Endothelial cell (in vitro differentiated cells): Measurements from ENCODE around the gene LRP1B. TPM values are rescaled to one million over a fixed set of nuclear protein-coding genes. Genes with fewer than 3 reads are reported as not detected.

Source experiments
- DNase-seq: peaks from one replicate; pipeline ENCODE4 v3.0.0; 2021; ENCODE audit warnings: low spot score
- H3K27ac Mint-ChIP-seq: one replicate; pipeline ENCODE4 v1.8.0; 2021; ENCODE audit warnings: mixed read lengths, inconsistent platforms; ENCODE audit not compliant: unreplicated experiment
- H3K27me3 Mint-ChIP-seq: one replicate; pipeline ENCODE4 v1.8.0; 2021; ENCODE audit warnings: mild to moderate bottlenecking, moderate library complexity, mixed read lengths, inconsistent platforms; ENCODE audit not compliant: unreplicated experiment
- H3K36me3 Mint-ChIP-seq: one replicate; pipeline ENCODE4 v1.8.0; 2021; ENCODE audit warnings: mild to moderate bottlenecking, low read depth, mixed read lengths, inconsistent platforms; ENCODE audit not compliant: unreplicated experiment
- H3K4me1 Mint-ChIP-seq: one replicate; pipeline ENCODE4 v1.8.0; 2021; ENCODE audit warnings: mild to moderate bottlenecking, mixed read lengths, inconsistent platforms; ENCODE audit not compliant: unreplicated experiment
- H3K4me3 Mint-ChIP-seq: one replicate; pipeline ENCODE4 v1.8.0; 2021; ENCODE audit warnings: mild to moderate bottlenecking, mixed read lengths, inconsistent platforms; ENCODE audit not compliant: unreplicated experiment
- H3K9me3 Mint-ChIP-seq: one replicate; pipeline ENCODE4 v1.8.0; 2021; ENCODE audit warnings: mixed read lengths, inconsistent platforms; ENCODE audit not compliant: unreplicated experiment
- total RNA-seq: library from RNA; stranded (reverse); fragmentation: NEBNext Ultra II Directional; extraction: Animal tissue kit (Norgen Biotek cat#: 25700); gene quantifications from one replicate; pipeline ENCODE4 v1.2.1, GENCODE V29; 2021; ENCODE audit not compliant: unreplicated experiment
- TF ChIP-seq, protein P1 (sequence below): fragments of 200-600 bp; sonication (generic); IDR thresholded peaks from one replicate; pipeline ENCODE4 v1.5.0; 2021; ENCODE audit warnings: antibody characterized with exemption; ENCODE audit not compliant: unreplicated experiment

Gene LRP1B
- total RNA-seq, 1 donor from 2014 or later = 1.4 TPM

- no peaks in the 10 kb centered on the region for H3K36me3 Mint-ChIP-seq
- H3K27me3 Mint-ChIP-seq = no peaks in the 10 kb centered on the region
- DNase-seq = no peak
- TF ChIP-seq, protein P1, sequence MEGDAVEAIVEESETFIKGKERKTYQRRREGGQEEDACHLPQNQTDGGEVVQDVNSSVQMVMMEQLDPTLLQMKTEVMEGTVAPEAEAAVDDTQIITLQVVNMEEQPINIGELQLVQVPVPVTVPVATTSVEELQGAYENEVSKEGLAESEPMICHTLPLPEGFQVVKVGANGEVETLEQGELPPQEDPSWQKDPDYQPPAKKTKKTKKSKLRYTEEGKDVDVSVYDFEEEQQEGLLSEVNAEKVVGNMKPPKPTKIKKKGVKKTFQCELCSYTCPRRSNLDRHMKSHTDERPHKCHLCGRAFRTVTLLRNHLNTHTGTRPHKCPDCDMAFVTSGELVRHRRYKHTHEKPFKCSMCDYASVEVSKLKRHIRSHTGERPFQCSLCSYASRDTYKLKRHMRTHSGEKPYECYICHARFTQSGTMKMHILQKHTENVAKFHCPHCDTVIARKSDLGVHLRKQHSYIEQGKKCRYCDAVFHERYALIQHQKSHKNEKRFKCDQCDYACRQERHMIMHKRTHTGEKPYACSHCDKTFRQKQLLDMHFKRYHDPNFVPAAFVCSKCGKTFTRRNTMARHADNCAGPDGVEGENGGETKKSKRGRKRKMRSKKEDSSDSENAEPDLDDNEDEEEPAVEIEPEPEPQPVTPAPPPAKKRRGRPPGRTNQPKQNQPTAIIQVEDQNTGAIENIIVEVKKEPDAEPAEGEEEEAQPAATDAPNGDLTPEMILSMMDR = no peak
- no peak overlapping the region for H3K27ac Mint-ChIP-seq
- no peaks in the 10 kb centered on the region for H3K9me3 Mint-ChIP-seq
- H3K4me1 Mint-ChIP-seq = no peaks in the 10 kb centered on the region
- H3K4me3 Mint-ChIP-seq = no peak overlapping the region
Measured at GRCh38 chr2:140473851-140474250, 1657.0 kb downstream of the LRP1B start.

DNA sequence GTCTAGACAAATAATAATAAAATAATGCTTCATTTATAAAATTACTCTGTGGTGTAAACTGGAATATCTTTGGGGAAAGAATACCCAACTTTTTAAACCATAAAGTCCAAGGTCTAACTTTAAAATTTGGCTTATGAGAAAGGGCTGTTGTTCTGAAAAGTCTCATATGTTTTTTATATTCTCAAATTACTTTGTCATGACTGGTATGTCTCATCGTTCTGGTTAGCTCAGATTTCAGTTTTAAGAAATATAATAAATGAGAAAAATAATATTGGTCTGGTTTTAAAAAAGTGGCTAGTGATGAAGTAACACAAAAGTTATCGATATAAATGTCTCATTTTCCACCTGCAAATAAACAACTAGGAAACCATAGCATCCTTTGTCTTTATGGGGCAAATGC lies 1658.1 kb downstream of the LRP1B start:
- Mint-ChIP-seq H3K27me3 (peaks cover 2% of the 10 kb centered on the region), H3K27ac (no peak overlapping the region), H3K36me3 (no peaks in the 10 kb centered on the region), H3K4me3 (no peak overlapping the region), H3K9me3 (no peaks in the 10 kb centered on the region), H3K4me1 (no peaks in the 10 kb centered on the region)
- TF ChIP-seq, protein P1 = no peak
- no peak for DNase-seq

GRCh38 chr2:140465301-140465700 lies 1665.5 kb downstream of the LRP1B start:
- Mint-ChIP-seq H3K4me3 (no peak overlapping the region), H3K36me3 (no peaks in the 10 kb centered on the region), H3K27me3 (peaks cover 3% of the 10 kb centered on the region), H3K9me3 (no peaks in the 10 kb centered on the region), H3K27ac (no peak overlapping the region), H3K4me1 (no peaks in the 10 kb centered on the region)
- no peak for DNase-seq
- TF ChIP-seq, protein P1 = no peak

GRCh38 chr2:140462990-140463389 lies 1667.8 kb downstream of the LRP1B start:
- Mint-ChIP-seq H3K27me3 (peaks cover 3% of the 10 kb centered on the region), H3K4me1 (no peaks in the 10 kb centered on the region), H3K4me3 (no peak overlapping the region), H3K9me3 (no peaks in the 10 kb centered on the region), H3K36me3 (no peaks in the 10 kb centered on the region), H3K27ac (no peak overlapping the region)
- no peak for DNase-seq
- TF ChIP-seq, protein P1 = no peak

GRCh38 chr2:140457483-140457882 lies 1673.3 kb downstream of the LRP1B start:
- TF ChIP-seq, protein P1 = no peak
- no peaks in the 10 kb centered on the region for H3K36me3 Mint-ChIP-seq
- no peaks in the 10 kb centered on the region for H3K4me1 Mint-ChIP-seq
- H3K27ac Mint-ChIP-seq = no peak overlapping the region
- H3K27me3 Mint-ChIP-seq = no peaks in the 10 kb centered on the region
- no peak overlapping the region for H3K4me3 Mint-ChIP-seq
- DNase-seq = no peak
- no peaks in the 10 kb centered on the region for H3K9me3 Mint-ChIP-seq
